Inflammatory macrophage treated with lipopolysaccharide for 1 hour (primary cell): ENCODE results near the gene POLR3E.

Experiments
- DNase-seq, 2 donors: peaks; one replicate each; pipeline ENCODE4 v3.0.0-alpha.2; 2020 to 2022

Gene POLR3E

DNA sequence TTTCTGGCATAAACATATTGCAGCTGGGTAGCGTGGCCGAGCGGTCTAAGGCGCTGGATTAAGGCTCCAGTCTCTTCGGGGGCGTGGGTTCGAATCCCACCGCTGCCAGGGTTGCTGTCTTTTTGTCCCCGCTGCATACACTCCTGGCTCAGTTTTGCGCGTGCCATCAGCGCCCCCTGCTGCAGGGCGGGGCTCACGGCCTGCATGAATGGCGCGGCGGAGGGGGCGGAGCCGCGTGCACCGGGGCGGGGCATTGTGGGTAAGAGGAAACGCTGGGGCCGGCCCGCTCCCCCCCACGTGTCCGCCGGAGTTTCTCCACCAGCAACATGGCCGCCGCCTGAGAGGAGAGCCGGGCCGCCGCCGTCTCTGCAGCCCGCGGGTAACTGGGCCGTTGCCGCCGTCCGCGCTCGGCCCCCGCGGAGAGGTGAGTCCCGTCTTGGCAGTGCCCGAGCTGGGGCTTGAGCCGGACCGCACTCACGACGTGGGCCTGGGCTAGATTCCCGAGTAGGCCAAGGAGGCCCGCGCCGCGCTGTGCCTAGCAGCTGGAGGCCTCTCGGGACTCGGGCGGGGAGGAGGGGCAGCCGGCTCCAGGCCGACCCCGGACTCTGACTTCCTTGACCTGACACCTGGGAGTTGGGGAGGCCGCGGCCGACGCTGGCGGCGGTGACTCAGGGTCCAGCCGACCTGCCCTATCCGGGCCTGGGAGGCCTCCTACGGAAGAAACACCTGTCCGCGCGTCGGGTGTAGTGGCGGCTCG, at the start of gene POLR3E:
Gene POLR3E (plus strand): TSS at position 296 of the 757 bp plus-strand sequence. CDS start 5,560 bp downstream, outside the sequence.
- peak; percentile 96 to 100 for DNase-seq

- DNase-seq: no peak
Observed at GRCh38 chr16:22250522-22250921, 46.7 kb upstream of the POLR3E start.

DNA sequence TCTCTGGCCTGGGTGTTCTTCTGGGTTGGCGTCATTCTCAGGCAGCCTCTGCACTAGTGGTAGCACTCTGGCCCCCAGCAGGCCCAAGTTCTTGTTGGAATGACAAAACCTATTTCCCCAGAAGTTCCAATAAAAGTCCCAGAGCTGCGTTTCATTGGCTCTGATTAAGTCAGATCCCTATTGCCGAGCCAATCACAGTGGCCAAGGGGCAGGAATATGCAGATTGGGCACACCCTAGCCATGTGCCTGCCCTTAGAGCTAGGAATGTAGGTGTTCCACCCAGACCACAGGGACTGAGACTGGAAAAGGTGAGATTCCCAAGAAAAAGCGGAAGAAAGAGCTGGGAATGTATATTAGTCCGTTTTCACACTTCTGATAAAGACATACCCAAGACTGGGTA, 44.9 kb upstream of the POLR3E start:
- no peak for DNase-seq

GRCh38 chr16:22253272-22253671, 43.9 kb upstream of the POLR3E start:
- DNase-seq: no peak

- DNase-seq: no peak
Observed at GRCh38 chr16:22255335-22255734, 41.9 kb upstream of the POLR3E start.

- no peak for DNase-seq
Observed at GRCh38 chr16:22257440-22257839, 39.8 kb upstream of the POLR3E start.

DNA sequence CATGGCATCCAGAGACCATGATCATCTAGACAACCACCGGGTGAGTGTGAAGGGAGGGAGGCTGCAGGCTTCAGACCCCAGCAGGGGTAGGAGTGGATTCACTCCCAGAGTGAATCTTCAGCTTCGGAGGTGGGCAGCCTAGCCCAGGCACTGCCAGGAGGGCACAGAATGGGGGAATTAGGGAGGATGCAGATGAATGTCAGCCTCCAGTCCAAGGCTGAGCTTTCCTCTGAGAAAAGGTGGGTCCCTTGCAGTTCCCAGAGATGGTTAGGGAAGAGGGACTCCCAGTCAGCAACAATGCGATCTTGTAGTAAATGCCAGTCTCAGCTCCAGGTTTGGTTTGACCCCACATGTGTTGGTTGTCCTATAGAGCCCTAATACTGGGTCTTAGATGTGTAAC, 36.7 kb upstream of the POLR3E start:
- DNase-seq: no peak

GRCh38 chr16:22262460-22262859, 34.7 kb upstream of the POLR3E start:
- DNase-seq: no peak

DNA sequence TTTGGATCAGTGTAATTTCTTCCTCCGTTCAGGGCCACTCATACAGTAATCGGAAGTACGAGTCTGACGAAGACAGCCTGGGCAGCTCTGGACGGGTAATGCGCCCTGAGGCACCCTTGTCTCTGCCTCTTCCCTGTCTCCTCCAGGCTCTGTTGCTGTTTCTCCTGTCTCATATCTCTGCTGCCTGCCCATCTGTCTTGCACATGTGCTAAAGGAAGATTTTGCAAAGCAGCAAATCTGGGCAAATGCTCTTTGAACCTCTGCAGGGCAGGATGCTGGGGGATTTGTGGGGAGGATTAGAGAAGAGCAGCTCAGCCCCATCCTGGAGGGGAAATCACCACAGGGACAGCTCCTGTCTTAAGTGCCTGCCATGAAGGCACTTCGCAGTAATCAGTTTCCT, 32.4 kb upstream of the POLR3E start:
- no peak for DNase-seq

GRCh38 chr16:22265351-22265750, 31.9 kb upstream of the POLR3E start:
- no peak for DNase-seq

DNA sequence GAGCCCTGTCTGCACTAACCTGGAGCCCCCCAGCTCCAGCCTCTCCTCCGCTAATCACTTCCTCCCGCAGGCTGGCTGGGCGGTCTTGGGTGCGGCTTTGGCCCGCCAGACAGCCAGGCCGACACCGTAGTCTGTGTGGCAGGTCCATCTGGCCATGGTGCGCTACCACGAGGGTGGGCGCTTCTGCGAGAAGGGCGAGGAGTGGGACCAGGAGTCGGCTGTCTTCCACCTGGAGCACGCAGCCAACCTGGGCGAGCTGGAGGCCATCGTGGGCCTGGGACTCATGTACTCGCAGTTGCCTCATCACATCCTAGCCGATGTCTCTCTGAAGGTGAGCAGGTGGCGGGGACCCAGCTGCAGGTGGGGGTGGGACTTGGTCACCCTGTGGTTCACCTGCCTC, 30.7 kb upstream of the POLR3E start:
- no peak for DNase-seq

GRCh38 chr16:22267764-22268163, 29.4 kb upstream of the POLR3E start:
- DNase-seq: no peak

DNA sequence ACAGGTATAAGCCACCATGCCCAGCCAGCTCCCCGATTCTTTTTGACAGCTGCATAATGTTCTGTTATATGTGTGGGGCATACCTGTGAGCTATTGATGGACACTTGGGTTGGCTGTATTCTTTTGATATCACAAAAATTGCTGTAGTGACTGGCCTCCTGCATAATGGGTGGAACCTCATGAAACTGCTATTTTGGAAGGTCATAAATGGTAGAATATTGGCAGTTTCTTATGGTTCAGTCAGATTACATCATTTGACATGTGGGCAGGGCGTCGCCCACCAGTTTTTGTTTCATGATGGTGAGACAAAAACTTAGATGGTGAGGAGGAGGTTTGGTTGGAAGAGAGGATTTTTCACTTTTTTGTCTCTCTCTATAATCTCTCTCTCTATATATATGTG, 26.7 kb upstream of the POLR3E start:
- DNase-seq: peak; percentile 6 to 13

DNA sequence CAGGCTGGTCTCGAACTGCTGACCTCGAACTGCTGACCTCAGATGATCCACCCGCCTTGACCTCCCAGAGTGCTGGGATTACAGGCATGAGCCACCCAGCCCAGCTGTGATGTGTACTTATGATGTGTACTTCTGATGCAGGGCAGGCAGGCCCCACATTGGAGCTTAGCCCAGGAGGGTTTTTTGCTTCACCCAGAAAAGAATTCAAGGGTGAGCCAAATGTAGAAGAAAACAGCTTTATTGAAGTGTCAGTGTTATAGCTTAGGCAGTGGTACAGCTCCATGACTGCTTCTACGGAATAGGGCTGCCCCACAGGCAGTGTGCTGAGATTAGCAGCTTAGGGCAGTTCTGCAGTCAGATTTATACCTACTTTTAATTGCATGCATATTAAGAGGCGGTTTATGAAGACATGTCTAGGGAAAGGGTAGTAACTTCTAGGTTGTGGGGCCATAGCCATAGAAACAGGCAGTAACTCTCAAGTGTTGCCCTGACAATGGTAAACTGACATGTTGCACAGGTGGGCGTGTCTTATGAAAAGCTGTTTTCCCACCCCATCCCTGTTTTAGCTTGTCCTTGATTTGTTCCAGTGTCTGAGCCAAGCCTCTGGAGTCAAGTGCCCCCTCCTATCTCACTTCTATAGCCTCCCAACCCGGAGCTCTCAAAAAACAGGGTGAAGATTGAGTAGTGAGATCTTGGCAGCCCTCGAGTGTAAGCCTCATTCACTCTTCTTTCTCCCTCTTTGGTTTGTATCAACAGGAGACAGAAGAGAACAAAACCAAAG, 24.1 kb upstream of the POLR3E start:
- no peak for DNase-seq

- DNase-seq: no peak
Observed at GRCh38 chr16:22274916-22275315, 22.3 kb upstream of the POLR3E start.

DNA sequence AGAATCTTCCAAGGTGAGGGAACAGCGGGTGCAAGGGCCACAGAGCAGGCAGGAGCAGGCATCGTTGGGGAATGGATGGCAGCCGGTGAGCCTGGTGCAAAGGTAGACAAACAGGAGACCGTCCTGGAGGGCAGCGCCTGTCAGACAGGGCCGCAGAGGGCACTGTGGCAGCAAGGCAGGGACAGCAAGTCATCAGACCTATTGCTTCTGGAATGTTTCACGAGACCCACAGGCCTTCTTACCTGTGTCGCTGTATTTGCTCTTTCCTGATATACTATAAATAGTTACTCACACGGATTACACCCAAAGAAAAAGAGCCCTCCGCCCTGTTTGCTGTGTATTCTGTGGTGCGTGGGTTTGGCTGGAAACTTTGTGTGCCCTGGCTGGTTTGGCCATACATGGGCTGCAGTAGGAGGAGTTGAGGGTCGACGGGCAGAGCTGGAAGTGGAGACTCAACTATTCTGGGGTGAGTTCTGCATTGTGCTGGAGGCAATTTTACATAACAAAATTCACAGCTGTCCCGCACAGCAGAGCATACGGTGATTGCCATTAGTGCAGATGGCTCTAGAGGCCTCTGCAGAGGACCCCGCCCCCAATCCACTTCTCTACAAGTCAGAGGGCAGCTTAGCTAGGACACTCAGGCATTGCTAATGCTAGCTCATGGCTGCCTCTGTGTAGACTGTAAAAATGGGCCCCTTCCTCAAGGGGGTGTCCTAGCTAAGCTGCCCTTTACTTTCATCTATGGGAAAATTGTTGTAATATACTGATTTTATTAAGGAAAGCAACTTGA, 18.6 kb upstream of the POLR3E start:
- no peak for DNase-seq

- no peak for DNase-seq
Observed at GRCh38 chr16:22282254-22282892, 14.8 kb upstream of the POLR3E start.

DNA sequence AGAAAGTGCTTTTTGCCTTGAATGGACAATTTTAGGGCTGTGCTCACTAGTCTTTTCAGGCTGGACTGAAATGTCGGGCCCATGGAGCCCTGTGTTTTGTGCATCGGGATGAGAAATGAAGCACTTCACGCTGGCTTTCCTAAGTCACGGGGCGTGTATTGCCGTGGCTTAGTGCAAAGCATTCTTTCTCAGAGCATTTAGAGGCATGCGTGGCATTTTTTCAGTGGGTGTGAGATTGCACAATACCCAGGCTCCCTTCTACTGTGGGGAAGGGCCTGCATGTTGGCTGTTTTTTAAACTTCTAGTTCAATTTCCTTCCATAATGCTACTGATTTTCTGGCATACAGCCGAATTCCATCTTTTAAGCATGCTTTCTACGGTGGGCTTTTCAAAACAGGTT, 12.6 kb upstream of the POLR3E start:
- no peak for DNase-seq

DNA sequence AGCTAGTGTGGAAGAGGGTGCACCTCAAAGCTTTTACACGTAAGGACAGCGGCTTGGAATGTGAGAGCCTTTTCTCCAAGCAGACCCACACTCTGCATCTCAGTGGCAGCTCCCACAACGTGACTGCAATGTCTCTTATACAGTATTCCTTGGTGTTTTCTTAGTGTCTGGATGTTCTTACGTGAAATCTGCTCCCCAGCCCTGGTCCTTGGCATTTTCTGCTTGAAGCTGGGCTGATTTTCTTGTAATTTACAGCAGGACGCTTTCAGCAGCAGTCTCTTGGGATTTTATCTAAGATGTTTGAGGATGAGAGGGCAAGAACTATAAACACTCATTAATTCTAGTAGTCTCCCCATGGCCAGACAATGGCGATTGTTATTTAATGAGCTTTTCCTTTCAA, 12.1 kb upstream of the POLR3E start:
- no peak for DNase-seq

GRCh38 chr16:22291020-22291419, 6.2 kb upstream of the POLR3E start:
- no peak for DNase-seq

GRCh38 chr16:22291860-22292318, 5.3 kb upstream of the POLR3E start:
- DNase-seq: no peak

GRCh38 chr16:22292320-22292719, 4.9 kb upstream of the POLR3E start:
- DNase-seq: no peak
